Tibial artery (tissue), 4 donors: Measurements from ENCODE around the gene SLCO4A1.
A peak's percentile ranks its signal among the peaks of the same experiment; 100 is the strongest.

ENCODE experiments used
- DNase-seq, 2 donors: peaks; one replicate each; pipeline ENCODE4 v3.0.0-alpha.2; 2019
- H3K27ac ChIP-seq, 2 donors: fragments of 200-600 bp; sonication (generic) in 1 of 2; 1 replicate in 1 of 2; 2 replicates in 1 of 2; pipeline ENCODE4 v1.5.1; 2018 to 2019; ENCODE audit warnings: mild to moderate bottlenecking in 1 of 2
- H3K27me3 ChIP-seq, 2 donors: fragments of 200-600 bp; sonication (generic) in 1 of 2; one replicate each; pipeline versions ENCODE4 v1.5.1 to v1.6.0; 2016 to 2019
- H3K36me3 ChIP-seq, 3 donors: fragments of 200-600 bp; sonication (generic) in 2 of 3; one replicate each; pipeline ENCODE4 v1.5.1; 2016 to 2019; ENCODE audit warnings: mild to moderate bottlenecking in 2 of 3
- H3K4me1 ChIP-seq, 4 donors: fragments of 200-600 bp; sonication (generic) in 2 of 4; 1 replicate in 3 of 4; 2 replicates in 1 of 4; pipeline ENCODE4 v1.5.1; 2016 to 2019
- H3K4me3 ChIP-seq, 2 donors: fragments of 200-600 bp; sonication (generic) in 1 of 2; 1 replicate in 1 of 2; 2 replicates in 1 of 2; pipeline ENCODE4 v1.5.1; 2018 to 2019; ENCODE audit warnings: mild to moderate bottlenecking in 2 of 2
- H3K9me3 ChIP-seq, 3 donors: fragments of 200-600 bp; sonication (generic) in 1 of 3; one replicate each; pipeline ENCODE4 v1.5.1; 2016 to 2019
- CTCF ChIP-seq, 2 experiments: fragments of 200-600 bp in 1 of 2; fragments of 450-650 bp in 1 of 2; IDR thresholded peaks; one replicate each; pipeline ENCODE4 v1.5.1; 2017 to 2019; ENCODE audit warnings: antibody characterized with exemption in 2 of 2, mild to moderate bottlenecking in 1 of 2, moderate library complexity in 1 of 2
- intact Hi-C: fragments of 100-400 bp; cut with DNase I; formaldehyde crosslinking; loops from one replicate; pipeline ENCODE4 v1.15.0; 2023; ENCODE audit warnings: low total_unique reads

The SLCO4A1 gene

DNA sequence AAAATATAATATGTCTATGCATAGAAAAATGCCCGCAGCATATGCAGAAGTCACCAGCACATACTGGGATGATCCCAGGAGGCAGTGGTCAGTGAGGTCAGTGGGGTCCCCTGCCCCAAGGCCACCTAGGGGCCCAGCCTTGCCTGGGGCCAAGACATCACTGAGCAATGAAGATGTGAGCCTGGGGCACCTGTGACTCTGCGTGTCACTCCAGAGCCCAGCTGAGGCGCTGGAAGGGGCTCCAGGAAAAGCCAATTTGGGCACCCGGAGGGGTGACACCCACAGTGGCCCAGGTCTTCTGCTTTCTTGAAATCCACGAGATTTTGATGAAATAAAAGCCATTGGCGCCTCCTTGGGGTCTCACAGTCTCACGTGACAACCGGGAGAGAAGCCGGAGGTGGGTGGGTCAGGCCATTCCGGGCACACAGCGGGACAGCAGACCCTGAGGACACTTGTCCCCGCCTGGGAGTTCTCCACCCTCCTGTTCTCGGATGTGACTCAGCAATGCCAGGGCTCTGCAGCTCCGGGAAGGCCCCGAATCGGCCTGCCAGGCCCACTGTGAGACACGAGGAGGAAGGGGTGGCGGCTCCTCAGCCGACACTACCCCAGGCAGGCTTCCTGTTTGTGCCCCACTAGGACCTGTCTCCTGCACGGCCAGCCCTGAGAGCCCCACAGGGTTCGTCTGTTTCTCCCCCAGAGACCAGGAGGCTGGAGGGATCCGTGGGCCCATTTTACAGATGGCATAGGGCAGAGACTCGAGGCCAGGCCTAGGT lies 24.4 kb upstream of the SLCO4A1 start:
- peaks cover 0 to 64% of the 10 kb centered on the region in 2 donors for H3K27me3 ChIP-seq
- DNase-seq = peak; percentile 77 to 83
- intact Hi-C loops = loop anchor here (5.0 kb wide), 1 partner anchor 116 kb away; no protein-coding TSS in a partner anchor
- peak overlapping the region; percentile 14 to 39 for H3K27ac ChIP-seq
- H3K4me3 ChIP-seq = no peak overlapping the region
- TF ChIP-seq CTCF (IDR thresholded peaks at IDR 0.05) = no peak
- no peaks in the 10 kb centered on the region for H3K36me3 ChIP-seq
- peaks cover 0 to 18% (median 10%) of the 10 kb centered on the region in 4 donors for H3K4me1 ChIP-seq
- H3K9me3 ChIP-seq = no peaks in the 10 kb centered on the region

DNA sequence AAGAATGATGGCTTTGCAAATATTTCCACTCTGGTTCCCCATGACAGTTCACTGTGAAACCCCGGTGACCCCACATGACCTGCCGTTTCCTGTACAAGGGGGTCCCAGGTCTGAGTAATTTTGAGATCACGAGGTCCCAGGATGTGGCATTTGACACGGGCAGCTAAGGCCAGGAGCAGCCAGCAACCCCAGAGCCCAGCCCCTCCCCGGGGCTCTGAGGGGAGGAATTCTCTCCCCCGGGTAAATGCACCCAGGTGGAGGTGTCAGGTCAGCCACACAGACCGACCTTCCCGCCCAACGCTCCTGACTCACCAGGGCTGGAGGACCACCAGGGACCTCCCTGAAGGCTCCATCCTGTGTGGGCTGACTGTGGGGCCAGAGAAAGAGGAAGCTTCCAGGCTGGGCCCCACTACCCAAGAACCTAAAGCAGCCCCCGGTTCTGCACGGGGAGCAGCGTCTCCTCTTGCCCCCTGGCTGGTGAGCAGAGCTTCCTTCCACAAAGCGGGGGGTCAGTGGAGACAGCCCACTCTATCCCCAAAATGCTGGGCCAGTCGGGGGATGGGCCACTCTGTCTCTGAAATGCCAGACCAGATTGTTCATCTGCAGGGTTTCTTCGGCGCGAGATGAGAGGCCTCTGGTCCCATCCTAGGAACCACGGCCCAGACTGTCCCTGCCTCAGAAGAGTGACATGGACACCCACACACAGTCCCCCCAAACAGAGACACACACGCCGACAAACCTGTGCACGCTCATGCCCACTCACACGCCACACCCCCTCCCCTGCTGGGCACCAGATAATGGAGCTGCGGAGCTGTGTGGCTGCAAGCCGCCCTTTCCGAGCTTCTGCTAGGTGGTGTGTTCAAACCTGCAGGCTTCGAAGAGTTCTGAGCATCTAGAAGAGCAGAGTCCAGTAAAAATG lies 23.4 kb upstream of the SLCO4A1 start:
- H3K36me3 ChIP-seq = no peaks in the 10 kb centered on the region
- intact Hi-C loops = loop anchor here (5.0 kb wide), 1 partner anchor 117 kb away; no protein-coding TSS in a partner anchor
- peak in 1 of 2 donors; percentile 42 for DNase-seq

DNA sequence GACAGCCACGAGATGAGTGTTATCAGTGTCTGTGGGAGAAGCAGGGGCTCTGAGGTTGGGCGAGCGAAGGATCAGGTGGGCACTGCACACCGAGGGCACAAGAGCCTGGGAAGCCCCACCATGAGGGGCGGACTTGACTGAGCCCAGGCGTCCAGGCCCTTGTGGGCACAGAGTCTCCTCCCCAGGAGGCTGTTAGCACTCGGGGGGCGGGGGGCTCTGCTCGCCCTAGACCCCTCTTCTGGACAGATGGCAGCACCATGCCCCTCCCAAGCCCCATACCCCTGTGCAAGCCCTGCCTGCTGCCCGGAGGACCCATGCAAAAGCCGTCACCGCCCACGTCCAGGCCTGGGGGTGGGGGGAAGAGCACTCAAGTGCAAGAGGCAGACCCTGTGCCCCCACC lies 21.7 kb upstream of the SLCO4A1 start:
- Histone ChIP-seq H3K4me3 (no peak overlapping the region), H3K4me1 (peaks cover 0 to 36% (median 27%) of the 10 kb centered on the region in 4 donors), H3K27ac (no peak overlapping the region), H3K9me3 (no peaks in the 10 kb centered on the region), H3K36me3 (no peaks in the 10 kb centered on the region), H3K27me3 (peaks cover 0 to 67% of the 10 kb centered on the region in 2 donors)
- no peak for DNase-seq
- no peak for TF ChIP-seq CTCF (IDR thresholded peaks at IDR 0.05)
- intact Hi-C loops = no loop called here

More for the DNA sequence above, 23.4 kb upstream of the SLCO4A1 start:
- Histone ChIP-seq H3K4me3 (no peak overlapping the region), H3K4me1 (peaks cover 0 to 27% (median 20%) of the 10 kb centered on the region in 4 donors), H3K27me3 (peaks cover 0 to 67% of the 10 kb centered on the region in 2 donors), H3K9me3 (no peaks in the 10 kb centered on the region), H3K27ac (peak overlapping the region in 1 of 2 donors; percentile 14)
- TF ChIP-seq CTCF (IDR thresholded peaks at IDR 0.05) = no peak

GRCh38 chr20:62621251-62622110 lies 20.8 kb upstream of the SLCO4A1 start:
- TF ChIP-seq CTCF (IDR thresholded peaks at IDR 0.05) = no peak
- Histone ChIP-seq H3K9me3 (no peaks in the 10 kb centered on the region), H3K36me3 (no peaks in the 10 kb centered on the region), H3K27me3 (peaks cover 0 to 72% of the 10 kb centered on the region in 2 donors), H3K4me3 (no peak overlapping the region), H3K27ac (no peak overlapping the region), H3K4me1 (peaks cover 0 to 36% (median 27%) of the 10 kb centered on the region in 4 donors)
- intact Hi-C loops = no loop called here
- DNase-seq = no peak
